ENCODE measurements around the gene PZP. TPM values are rescaled to one million over a fixed set of nuclear protein-coding genes. Genes with fewer than 3 reads are reported as not detected.
"Not testable (repeated sequence)": the region's sequence is repeated elsewhere in the genome, so short reads cannot be mapped to it uniquely, and the experiment has no call there.

The PZP gene
- total RNA-seq, 1 experiment from 2014 or later, result not detected

- POLR2A ChIA-PET, result no interaction called here
- CTCF ChIA-PET, result no interaction called here
Observed at GRCh38 chr12:9243999-9244649, 35.9 kb upstream of the PZP start.

GRCh38 chr12:9241301-9241700 is 33.1 kb upstream of the PZP start:
- BruUV-seq (replicated peaks), result no TSS peak
- H3K9me3 Mint-ChIP-seq (ENCODE audit: unreplicated experiment), result peaks cover 7% of the 10 kb centered on the region

More at GRCh38 chr12:9243999-9244649, 35.9 kb upstream of the PZP start:
- Mint-ChIP-seq H3K27ac (ENCODE audit: low read depth, unreplicated experiment) (no peak overlapping the region), H3K27me3 (ENCODE audit: insufficient read depth, unreplicated experiment) (no peaks in the 10 kb centered on the region), H3K36me3 (ENCODE audit: insufficient read depth, unreplicated experiment) (no peaks in the 10 kb centered on the region), H3K9me3 (ENCODE audit: unreplicated experiment) (peaks cover 7% of the 10 kb centered on the region), H3K4me3 (ENCODE audit: unreplicated experiment) (no peak overlapping the region), H3K4me1 (ENCODE audit: insufficient read depth, unreplicated experiment) (peaks cover 18% of the 10 kb centered on the region)
- BruUV-seq (replicated peaks), result no TSS peak
- intact Hi-C loops (cut with micrococcal nuclease), result no loop called here
- no peak for DNase-seq (ENCODE audit: unreplicated experiment)
- no peak for TF ChIP-seq CTCF (IDR thresholded peaks at IDR 0.05; ENCODE audit: unreplicated experiment)

GRCh38 chr12:9240776-9241175 is 32.6 kb upstream of the PZP start:
- no peak for TF ChIP-seq CTCF (IDR thresholded peaks at IDR 0.05; ENCODE audit: unreplicated experiment)
- CTCF ChIA-PET, result no interaction called here
- BruUV-seq (replicated peaks), result no TSS peak
- Mint-ChIP-seq H3K27me3 (ENCODE audit: insufficient read depth, unreplicated experiment) (peaks cover 15% of the 10 kb centered on the region), H3K36me3 (ENCODE audit: insufficient read depth, unreplicated experiment) (no peaks in the 10 kb centered on the region), H3K27ac (ENCODE audit: low read depth, unreplicated experiment) (no peak overlapping the region), H3K4me3 (ENCODE audit: unreplicated experiment) (no peak overlapping the region), H3K4me1 (ENCODE audit: insufficient read depth, unreplicated experiment) (peaks cover 11% of the 10 kb centered on the region), H3K9me3 (ENCODE audit: unreplicated experiment) (peaks cover 7% of the 10 kb centered on the region)
- intact Hi-C loops (cut with micrococcal nuclease), result no loop called here
- POLR2A ChIA-PET, result no interaction called here
- DNase-seq (ENCODE audit: unreplicated experiment), result no peak

More at GRCh38 chr12:9241301-9241700, 33.1 kb upstream of the PZP start:
- no peak for DNase-seq (ENCODE audit: unreplicated experiment)
- Mint-ChIP-seq H3K4me3 (ENCODE audit: unreplicated experiment) (no peak overlapping the region), H3K27ac (ENCODE audit: low read depth, unreplicated experiment) (no peak overlapping the region), H3K27me3 (ENCODE audit: insufficient read depth, unreplicated experiment) (peaks cover 12% of the 10 kb centered on the region), H3K36me3 (ENCODE audit: insufficient read depth, unreplicated experiment) (no peaks in the 10 kb centered on the region), H3K4me1 (ENCODE audit: insufficient read depth, unreplicated experiment) (peaks cover 11% of the 10 kb centered on the region)
- ChIA-PET POLR2A (no interaction called here), CTCF (no interaction called here)
- no peak for TF ChIP-seq CTCF (IDR thresholded peaks at IDR 0.05; ENCODE audit: unreplicated experiment)
- intact Hi-C loops (cut with micrococcal nuclease), result no loop called here

- peaks cover 21% of the 10 kb centered on the region for H3K27me3 Mint-ChIP-seq (ENCODE audit: insufficient read depth, unreplicated experiment)
- intact Hi-C loops (cut with micrococcal nuclease); H3K27ac Mint-ChIP-seq (ENCODE audit: low read depth, unreplicated experiment); H3K36me3 Mint-ChIP-seq (ENCODE audit: insufficient read depth, unreplicated experiment); CTCF ChIA-PET; H3K9me3 Mint-ChIP-seq (ENCODE audit: unreplicated experiment); POLR2A ChIA-PET; H3K4me3 Mint-ChIP-seq (ENCODE audit: unreplicated experiment); BruUV-seq (replicated peaks); DNase-seq (ENCODE audit: unreplicated experiment): not testable (repeated sequence)
- peaks cover 11% of the 10 kb centered on the region for H3K4me1 Mint-ChIP-seq (ENCODE audit: insufficient read depth, unreplicated experiment)
Observed at GRCh38 chr12:9240004-9240635, 31.9 kb upstream of the PZP start.
